Stimulated activated CD4-positive, alpha-beta T cell treated with anti-CD3 and anti-CD28 coated beads, Interleukin-2, amount 100 ng/mL, for 4 hours (primary cell): ENCODE measurements around the gene METAP2.

Source experiments
- DNase-seq: peaks from one replicate; pipeline ENCODE4 v3.0.0-alpha.2; 2020; ENCODE audit warnings: low read depth

METAP2 gene

GRCh38 chr12:95515197-95515596 is 41.2 kb downstream of the METAP2 start:
- no peak for DNase-seq

DNA sequence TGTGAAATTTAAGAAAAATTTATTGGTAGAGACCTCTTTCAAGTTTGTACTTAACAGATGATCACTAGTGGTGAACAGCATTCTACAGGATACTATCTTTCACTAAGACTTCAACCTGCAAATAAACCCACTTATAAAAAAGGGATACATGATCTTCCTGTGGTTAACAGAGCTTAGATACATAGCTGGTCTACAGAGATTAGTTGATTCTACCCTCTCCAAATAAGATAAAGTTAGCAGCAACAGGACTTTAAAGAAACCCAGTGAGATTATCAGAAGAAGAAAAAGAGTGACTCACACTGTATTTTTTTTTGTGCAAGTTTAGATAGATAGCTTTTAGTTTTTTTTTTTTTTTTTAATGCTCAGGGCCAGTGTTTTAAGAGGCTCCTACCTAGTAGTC is 42.8 kb downstream of the METAP2 start:
- DNase-seq: no peak

DNA sequence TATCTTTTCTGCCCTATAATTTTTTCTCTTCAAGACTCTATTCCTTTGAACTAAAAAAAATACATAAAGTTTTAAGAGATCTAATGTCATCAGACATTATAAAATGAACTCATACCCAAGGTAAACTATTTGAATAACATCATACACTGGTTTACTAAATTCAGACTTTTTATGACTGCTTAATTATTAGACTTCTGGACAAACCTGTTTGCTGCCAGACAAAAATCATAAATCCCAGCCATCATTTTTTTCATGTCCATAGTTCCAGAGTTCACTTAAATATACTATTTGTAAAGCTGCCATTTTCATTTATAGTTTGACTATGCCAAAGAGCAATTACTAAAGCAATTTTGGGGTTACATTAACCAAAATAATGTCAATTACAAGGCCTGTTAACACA is 43.3 kb downstream of the METAP2 start:
- no peak for DNase-seq

GRCh38 chr12:95518944-95519343 is 45.0 kb downstream of the METAP2 start:
- no peak for DNase-seq

GRCh38 chr12:95520816-95521215 is 46.9 kb downstream of the METAP2 start:
- DNase-seq: no peak

DNA sequence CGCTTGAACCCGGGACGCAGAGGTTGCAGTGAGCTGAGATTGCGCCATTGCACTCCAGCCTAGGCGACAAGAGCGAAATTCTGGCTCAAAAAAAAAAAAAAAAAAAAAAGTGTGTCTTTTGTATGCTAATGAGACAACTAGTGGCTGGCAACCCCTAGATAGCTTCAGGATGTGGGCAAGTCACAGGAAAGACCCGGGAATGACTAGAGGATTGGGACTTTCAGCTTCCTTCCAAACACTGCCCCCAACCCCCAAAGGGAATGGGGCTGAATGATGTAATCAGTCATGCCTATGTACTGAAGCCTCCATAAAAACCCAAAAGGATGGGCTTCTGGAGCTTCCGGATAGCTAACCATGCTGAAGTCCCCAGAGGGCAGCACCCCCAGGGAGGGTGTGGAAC is 48.7 kb downstream of the METAP2 start:
- no peak for DNase-seq

DNA sequence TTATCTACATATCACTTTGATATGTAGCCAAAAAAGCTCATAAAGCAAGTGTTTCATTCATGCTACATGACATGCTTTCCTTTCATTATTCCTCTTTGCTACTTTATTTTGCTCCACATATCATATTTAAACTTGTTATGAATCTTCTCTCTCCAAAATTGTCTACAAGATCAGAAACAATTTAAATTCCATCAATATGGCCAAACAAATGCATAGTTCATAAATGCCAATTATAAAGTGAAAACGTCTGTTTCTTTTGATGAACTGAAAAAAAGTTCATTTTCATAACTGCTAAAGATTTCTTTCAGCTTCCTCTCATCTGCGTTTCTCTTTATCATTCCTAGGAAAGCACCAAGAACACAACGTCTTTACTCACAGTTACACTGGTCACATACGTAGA is 54.5 kb downstream of the METAP2 start:
- DNase-seq: no peak

DNA sequence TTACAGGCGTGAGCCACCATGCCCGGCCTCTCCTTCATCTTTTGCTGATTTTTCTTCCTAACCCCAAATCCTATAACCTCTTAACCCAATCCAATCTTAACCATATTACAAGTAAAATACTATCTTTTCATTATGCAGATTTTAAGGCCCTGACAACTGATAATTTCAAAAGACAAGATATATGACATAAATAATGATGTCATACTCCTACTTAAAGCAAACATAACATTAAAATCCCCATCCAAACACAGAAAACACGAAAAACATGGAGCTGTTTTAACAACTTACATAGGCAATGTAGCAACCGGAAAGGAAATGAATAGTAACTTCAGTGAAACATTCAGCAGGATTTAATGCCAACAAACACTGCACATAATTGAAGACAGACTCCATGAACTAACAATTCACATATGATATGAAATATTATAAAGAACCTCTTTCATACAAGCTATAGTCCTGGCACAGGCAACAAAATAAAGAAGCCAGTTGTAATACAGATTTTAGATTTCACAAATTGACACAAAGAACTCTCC is 55.8 kb downstream of the METAP2 start:
- no peak for DNase-seq

GRCh38 chr12:95532851-95533250 is 58.9 kb downstream of the METAP2 start:
- DNase-seq: no peak

GRCh38 chr12:95533985-95534384 is 60.0 kb downstream of the METAP2 start:
- DNase-seq: no peak

GRCh38 chr12:95538006-95538405 is 64.1 kb downstream of the METAP2 start:
- no peak for DNase-seq

DNA sequence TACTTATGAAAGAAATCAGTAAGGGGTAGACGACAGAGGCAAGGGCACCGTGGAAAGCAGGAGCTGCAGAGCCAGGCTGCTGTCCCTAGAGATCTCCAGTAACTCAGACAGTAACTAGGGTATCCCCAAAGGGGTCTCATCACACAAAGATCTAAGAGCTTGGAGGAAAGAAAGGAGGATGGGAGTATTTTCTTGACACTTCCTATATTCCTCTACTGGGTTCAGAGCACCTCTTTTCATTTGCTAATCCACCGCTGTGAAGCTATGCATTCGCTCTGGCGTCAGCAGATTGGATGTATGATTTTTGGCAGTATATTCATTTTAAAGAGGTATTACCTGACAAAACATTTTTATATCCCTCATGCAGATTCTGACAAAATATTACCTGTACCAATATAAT is 64.7 kb downstream of the METAP2 start:
- DNase-seq: no peak

DNA sequence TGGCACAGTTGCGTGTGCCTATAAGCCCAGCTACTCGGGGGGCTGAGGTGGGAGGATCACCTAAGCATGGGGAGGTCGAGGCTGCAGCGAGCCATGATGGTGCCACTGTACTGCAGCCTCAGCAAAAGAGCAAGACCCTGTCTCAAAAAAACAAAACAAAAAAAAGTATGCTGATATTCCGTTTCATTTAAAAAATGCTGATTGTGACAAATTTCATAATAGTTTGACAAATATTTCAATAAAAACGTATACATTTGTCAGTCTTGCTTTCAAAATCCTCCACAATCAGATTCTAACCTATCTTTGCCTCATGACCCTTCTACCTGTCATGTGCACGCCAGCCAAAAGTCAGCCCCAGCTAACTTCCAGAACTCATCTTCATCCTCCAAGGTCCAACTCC is 67.5 kb downstream of the METAP2 start:
- DNase-seq: no peak

- no peak for DNase-seq
Measured at GRCh38 chr12:95543305-95543704, 69.4 kb downstream of the METAP2 start.

GRCh38 chr12:95544756-95545155 is 70.8 kb downstream of the METAP2 start:
- no peak for DNase-seq

- no peak for DNase-seq
Measured at GRCh38 chr12:95545303-95545702, 71.4 kb downstream of the METAP2 start.

GRCh38 chr12:95545731-95546490 is 72.0 kb downstream of the METAP2 start:
- no peak for DNase-seq

- no peak for DNase-seq
Measured at GRCh38 chr12:95546491-95546813, 72.5 kb downstream of the METAP2 start.

GRCh38 chr12:95547522-95548055 is 73.6 kb downstream of the METAP2 start:
- DNase-seq: peak; percentile 2

DNA sequence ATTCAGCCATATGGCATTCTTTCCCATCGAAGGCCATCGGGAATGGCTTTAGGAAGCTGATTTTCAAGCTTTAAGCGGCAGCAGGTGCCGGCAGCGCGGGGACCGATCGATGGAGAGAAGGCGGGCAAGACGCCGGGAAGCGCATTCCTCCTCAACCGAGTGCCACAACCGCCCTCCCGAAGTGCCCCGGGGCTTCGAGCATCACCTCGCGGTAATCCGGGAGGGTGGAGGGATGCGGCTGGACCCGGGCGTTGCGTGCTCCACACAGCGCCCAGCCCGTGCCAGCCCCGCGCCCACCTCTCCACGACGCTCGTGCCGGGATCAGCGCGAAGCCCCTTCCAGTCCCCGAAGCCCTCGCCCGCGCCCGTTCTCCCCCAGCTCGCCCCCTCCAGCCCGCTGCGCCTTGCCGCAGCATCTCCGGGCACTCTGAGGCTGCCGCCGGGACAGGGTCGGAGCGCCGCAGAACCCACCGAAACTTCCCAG is 74.1 kb downstream of the METAP2 start:
- peak; percentile 3 for DNase-seq

DNA sequence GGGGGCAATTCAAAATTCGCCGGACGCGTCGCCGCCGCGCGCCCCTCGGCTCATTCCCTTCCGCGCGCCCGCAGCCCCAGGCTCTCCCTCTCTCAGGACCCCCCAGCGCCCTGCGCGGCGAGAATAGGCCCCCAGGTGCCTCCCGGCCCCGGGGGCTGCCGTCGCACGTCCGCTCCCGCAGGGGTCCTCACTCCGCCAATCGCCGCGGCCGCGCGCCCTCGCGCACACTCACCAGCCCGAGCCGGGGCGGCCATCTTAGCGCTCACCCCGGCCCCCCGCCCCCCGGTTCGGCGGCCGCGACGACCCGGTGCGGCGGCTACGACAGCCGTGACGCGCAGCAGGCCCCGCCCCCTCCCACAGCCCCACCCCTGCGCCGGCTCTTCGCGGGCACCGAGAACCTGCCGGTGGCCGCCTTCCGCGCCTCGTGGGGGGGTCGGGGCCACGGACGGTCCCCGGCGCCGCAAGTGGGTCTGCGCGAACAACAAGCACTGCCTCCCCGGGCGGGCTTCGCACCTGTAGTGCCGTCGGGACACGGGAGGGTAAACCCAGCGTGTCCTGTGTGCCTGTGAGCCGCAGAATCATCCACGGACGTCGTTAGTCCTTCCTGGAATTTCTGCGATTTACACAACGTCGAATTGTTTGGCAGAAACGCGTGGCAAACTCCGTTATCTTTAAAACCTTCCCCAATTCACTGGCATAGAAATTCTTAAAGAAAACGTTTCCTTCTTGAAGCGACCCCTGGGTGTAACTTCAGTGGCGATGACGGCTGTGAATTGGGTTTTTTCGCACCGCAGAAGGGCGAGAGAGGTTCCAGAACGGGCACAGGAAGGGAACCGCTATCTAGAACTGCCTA is 74.8 kb downstream of the METAP2 start:
- DNase-seq: peak; percentile 66

GRCh38 chr12:95549392-95550084 is 75.6 kb downstream of the METAP2 start:
- DNase-seq: no peak
